OCI-LY3 (cell line): ENCODE data around the gene HECTD4.

Source experiments
- H2AFZ ChIP-seq: fragments of 200-600, 300-600 bp; shearing (Covaris generic); 2 replicates; pipeline ENCODE4 v1.6.0; 2014; ENCODE audit warnings: antibody characterized with exemption, low read depth, low read length
- H3K27ac ChIP-seq: fragments of 200-600, 300-600 bp; sonication (generic); 2 replicates; pipeline ENCODE4 v1.5.1; 2014; ENCODE audit warnings: mild to moderate bottlenecking, low read length, moderate library complexity, mixed read lengths
- H3K27me3 ChIP-seq: fragments of 200-600, 300-600 bp; sonication (generic); 2 replicates; pipeline ENCODE4 v1.6.1; 2014; ENCODE audit warnings: low read depth, low read length, mixed read lengths
- H3K36me3 ChIP-seq: fragments of 200-600, 300-600 bp; sonication (generic); replicated peaks from 2 replicates; pipeline ENCODE3; 2014; ENCODE audit warnings: low read depth, low read length, mixed read lengths
- H3K4me1 ChIP-seq: fragments of 300-600, 200-600 bp; sonication (generic); 2 replicates; pipeline ENCODE4 v1.6.1; 2014; ENCODE audit warnings: low read length, mixed read lengths
- H3K4me2 ChIP-seq: fragments of 200-600, 300-600 bp; sonication (generic); 2 replicates; pipeline ENCODE4 v1.6.1; 2014; ENCODE audit warnings: low read length, mixed read lengths
- H3K4me3 ChIP-seq: fragments of 300-600, 200-600 bp; sonication (generic); 2 replicates; pipeline ENCODE4 v1.5.1; 2014; ENCODE audit warnings: antibody characterized with exemption, mild to moderate bottlenecking, low read length, moderate library complexity
- H3K79me2 ChIP-seq: fragments of 300-600, 200-600 bp; shearing (Covaris generic); 2 replicates; pipeline ENCODE4 v1.6.1; 2014; ENCODE audit warnings: mild to moderate bottlenecking, low read length, mixed read lengths
- H3K9ac ChIP-seq: fragments of 300-600, 200-600 bp; shearing (Covaris generic); 2 replicates; pipeline ENCODE4 v1.6.0; 2014; ENCODE audit warnings: mild to moderate bottlenecking, low read length, moderate library complexity
- H3K9me3 ChIP-seq: fragments of 200-600, 300-600 bp; shearing (Covaris generic); 2 replicates; pipeline ENCODE4 v1.6.1; 2014; ENCODE audit warnings: low read length, mixed read lengths; ENCODE audit not compliant: insufficient read depth
- H4K20me1 ChIP-seq: fragments of 200-600, 300-600 bp; sonication (generic); 2 replicates; pipeline ENCODE4 v1.6.1; 2016; ENCODE audit warnings: low read length, mixed read lengths; ENCODE audit not compliant: insufficient read depth
- CTCF ChIP-seq: fragments of 200-600, 300-600 bp; sonication (generic); IDR thresholded peaks from 2 replicates; pipeline ENCODE4 v1.5.1; 2014; ENCODE audit warnings: antibody characterized with exemption, low read length, low read depth
- EZH2phosphoT487 ChIP-seq: fragments of 200-600 bp; shearing (Covaris generic); IDR thresholded peaks from 2 replicates; pipeline ENCODE4 v1.6.1; 2018; ENCODE audit warnings: antibody characterized with exemption, mixed run types, low read depth

Gene HECTD4

GRCh38 chr12:112148031-112148513, 234.2 kb downstream of the HECTD4 start:
- TF ChIP-seq EZH2phosphoT487 (no peak), CTCF (no peak)
- no peaks in the 10 kb centered on the region for H3K27me3 ChIP-seq
- H3K36me3 ChIP-seq: peaks cover 65% of the 10 kb centered on the region
- H3K9ac ChIP-seq: no peak overlapping the region
- H3K9me3 ChIP-seq: no peaks in the 10 kb centered on the region
- H3K4me3 ChIP-seq: no peak overlapping the region
- H2AFZ ChIP-seq: no peak overlapping the region
- H3K4me1 ChIP-seq: peaks cover 15% of the 10 kb centered on the region
- H3K4me2 ChIP-seq: no peak overlapping the region
- H4K20me1 ChIP-seq: peaks cover 7% of the 10 kb centered on the region
- H3K27ac ChIP-seq: no peak overlapping the region; the same call in 1 of the 2 replicates
- 0 out of 2 replicates have a peak, but pooled peaks cover 2% of the 10 kb centered on the region for H3K79me2 ChIP-seq

- Histone ChIP-seq H4K20me1 (no peaks in the 10 kb centered on the region; the same call in 1 of the 2 replicates), H3K36me3 (peaks cover 59% of the 10 kb centered on the region), H2AFZ (no peak overlapping the region), H3K27ac (no peak overlapping the region), H3K9ac (no peak overlapping the region), H3K27me3 (no peaks in the 10 kb centered on the region), H3K4me1 (peaks cover 15% of the 10 kb centered on the region), H3K4me2 (no peak overlapping the region), H3K79me2 (0 out of 2 replicates have a peak, but pooled peaks cover 2% of the 10 kb centered on the region), H3K4me3 (no peak overlapping the region), H3K9me3 (no peaks in the 10 kb centered on the region)
- TF ChIP-seq EZH2phosphoT487 (no peak), CTCF (no peak)
Measured at GRCh38 chr12:112146123-112146522, 236.1 kb downstream of the HECTD4 start.

GRCh38 chr12:112140728-112141127, 241.5 kb downstream of the HECTD4 start:
- Histone ChIP-seq H3K36me3 (peaks cover 41% of the 10 kb centered on the region), H3K9me3 (no peaks in the 10 kb centered on the region), H3K9ac (no peak overlapping the region), H3K27me3 (no peaks in the 10 kb centered on the region), H3K27ac (no peak overlapping the region), H2AFZ (no peak overlapping the region), H3K79me2 (no peaks in the 10 kb centered on the region), H4K20me1 (no peaks in the 10 kb centered on the region), H3K4me3 (no peak overlapping the region), H3K4me2 (no peak overlapping the region), H3K4me1 (no peaks in the 10 kb centered on the region)
- TF ChIP-seq EZH2phosphoT487 (no peak), CTCF (no peak)

- peaks cover 22% of the 10 kb centered on the region for H3K4me1 ChIP-seq
- H3K4me3 ChIP-seq: no peak overlapping the region
- no peak overlapping the region for H3K4me2 ChIP-seq
- no peak overlapping the region for H2AFZ ChIP-seq
- no peak overlapping the region for H3K27ac ChIP-seq
- H3K27me3 ChIP-seq: no peaks in the 10 kb centered on the region
- peaks cover 42% of the 10 kb centered on the region for H3K79me2 ChIP-seq
- TF ChIP-seq CTCF: no peak
- TF ChIP-seq EZH2phosphoT487: no peak
- peaks cover 13% of the 10 kb centered on the region; the same call in 1 of the 2 replicates for H4K20me1 ChIP-seq
- H3K9ac ChIP-seq: no peak overlapping the region
- peaks cover 42% of the 10 kb centered on the region for H3K36me3 ChIP-seq
- H3K9me3 ChIP-seq: no peaks in the 10 kb centered on the region
Measured at GRCh38 chr12:112134731-112135130, 247.5 kb downstream of the HECTD4 start.
